Measurements from ENCODE around the gene KNTC1.

- TF ChIP-seq, protein P1, sequence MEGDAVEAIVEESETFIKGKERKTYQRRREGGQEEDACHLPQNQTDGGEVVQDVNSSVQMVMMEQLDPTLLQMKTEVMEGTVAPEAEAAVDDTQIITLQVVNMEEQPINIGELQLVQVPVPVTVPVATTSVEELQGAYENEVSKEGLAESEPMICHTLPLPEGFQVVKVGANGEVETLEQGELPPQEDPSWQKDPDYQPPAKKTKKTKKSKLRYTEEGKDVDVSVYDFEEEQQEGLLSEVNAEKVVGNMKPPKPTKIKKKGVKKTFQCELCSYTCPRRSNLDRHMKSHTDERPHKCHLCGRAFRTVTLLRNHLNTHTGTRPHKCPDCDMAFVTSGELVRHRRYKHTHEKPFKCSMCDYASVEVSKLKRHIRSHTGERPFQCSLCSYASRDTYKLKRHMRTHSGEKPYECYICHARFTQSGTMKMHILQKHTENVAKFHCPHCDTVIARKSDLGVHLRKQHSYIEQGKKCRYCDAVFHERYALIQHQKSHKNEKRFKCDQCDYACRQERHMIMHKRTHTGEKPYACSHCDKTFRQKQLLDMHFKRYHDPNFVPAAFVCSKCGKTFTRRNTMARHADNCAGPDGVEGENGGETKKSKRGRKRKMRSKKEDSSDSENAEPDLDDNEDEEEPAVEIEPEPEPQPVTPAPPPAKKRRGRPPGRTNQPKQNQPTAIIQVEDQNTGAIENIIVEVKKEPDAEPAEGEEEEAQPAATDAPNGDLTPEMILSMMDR (conservative IDR thresholded peaks at IDR 0.05 in 1 of 2, IDR thresholded peaks at IDR 0.05 in 1 of 2; ENCODE audit: extremely low read depth in 1 of 2, insufficient read depth in 1 of 2, low read depth in 1 of 2, low read length in 2 of 2): no peak
- TF ChIP-seq EZH2 (IDR thresholded peaks at IDR 0.05; ENCODE audit: borderline replicate concordance, low read length): no peak
Observed at GRCh38 chr12:122533856-122534255, 6.8 kb downstream of the KNTC1 start.
